GM23338 (cell line): ENCODE measurements around the gene ARMC7. TPM values are rescaled to one million over a fixed set of nuclear protein-coding genes. Genes with fewer than 3 reads are reported as not detected.

Experiments used
- ATAC-seq: fragments of 200-7000 bp; cut with Tn5 transposase; 3 replicates; pipeline ENCODE4 v1.9.1; 2020
- DNase-seq: peaks from one replicate; pipeline ENCODE4 v3.0.0-alpha.2; 2015; ENCODE audit warnings: low spot score
- H2AFZ ChIP-seq: fragments of 200-600 bp; sonication (generic); 2 replicates; pipeline ENCODE4 v1.8.0; 2016; ENCODE audit warnings: antibody characterized with exemption, mild to moderate bottlenecking, moderate library complexity
- H3F3A ChIP-seq: fragments of 200-600 bp; sonication (generic); replicated peaks from 2 replicates; pipeline ENCODE4 v1.8.0; 2017; ENCODE audit warnings: antibody characterized with exemption, mixed run types, low read depth
- H3K27ac ChIP-seq: fragments of 200-600 bp; sonication (generic); 2 replicates; pipeline ENCODE4 v1.6.1; 2016; ENCODE audit warnings: low read depth
- H3K27me3 ChIP-seq: fragments of 200-600 bp; sonication (generic); 2 replicates; pipeline ENCODE4 v1.8.0; 2016; ENCODE audit warnings: mild to moderate bottlenecking, mixed run types, moderate library complexity; ENCODE audit not compliant: insufficient read depth
- H3K36me3 ChIP-seq: fragments of 200-600 bp; sonication (generic); 2 replicates; pipeline ENCODE4 v1.8.0; 2016; ENCODE audit warnings: mild to moderate bottlenecking; ENCODE audit not compliant: insufficient read depth
- H3K4me1 ChIP-seq: fragments of 200-600 bp; sonication (generic); 2 replicates; pipeline ENCODE4 v1.8.0; 2016; ENCODE audit warnings: mild to moderate bottlenecking, moderate library complexity; ENCODE audit not compliant: insufficient read depth
- H3K4me2 ChIP-seq: fragments of 200-600 bp; sonication (generic); 2 replicates; pipeline ENCODE4 v1.7.1; 2017; ENCODE audit warnings: mixed run types
- H3K4me3 ChIP-seq: fragments of 200-600 bp; sonication (generic); 2 replicates; pipeline ENCODE4 v1.6.1; 2016; ENCODE audit warnings: mixed run types
- H3K79me2 ChIP-seq: fragments of 200-600 bp; sonication (generic); replicated peaks from 2 replicates; pipeline ENCODE4 v1.8.0; 2017; ENCODE audit warnings: mild to moderate bottlenecking; ENCODE audit not compliant: insufficient read depth
- H3K9me2 ChIP-seq: fragments of 200-600 bp; sonication (generic); 2 replicates; pipeline ENCODE4 v1.8.0; 2017; ENCODE audit not compliant: insufficient read depth
- H4K20me1 ChIP-seq: fragments of 200-600 bp; sonication (generic); replicated peaks from 2 replicates; pipeline ENCODE4 v1.8.0; 2017; ENCODE audit warnings: mild to moderate bottlenecking; ENCODE audit not compliant: insufficient read depth
- H3K27ac Mint-ChIP-seq: 2 replicates; pipeline ENCODE4 v1.8.0; 2020; ENCODE audit warnings: inconsistent platforms, mild to moderate bottlenecking, moderate library complexity, mixed read lengths
- H3K27me3 Mint-ChIP-seq: 3 replicates; pipeline ENCODE4 v1.8.0; 2022; ENCODE audit warnings: low read depth, mild to moderate bottlenecking, moderate library complexity, mixed read lengths, inconsistent platforms; ENCODE audit not compliant: insufficient read depth, poor library complexity
- H3K36me3 Mint-ChIP-seq: 3 replicates; pipeline ENCODE4 v1.8.0; 2021; ENCODE audit warnings: low read depth, mild to moderate bottlenecking, inconsistent platforms, moderate library complexity, mixed read lengths
- H3K4me1 Mint-ChIP-seq: 3 replicates; pipeline ENCODE4 v1.8.0; 2020; ENCODE audit warnings: mild to moderate bottlenecking, inconsistent platforms, mixed read lengths
- H3K4me3 Mint-ChIP-seq: 3 replicates; pipeline ENCODE4 v1.8.0; 2021; ENCODE audit warnings: moderate library complexity, mild to moderate bottlenecking, inconsistent platforms, mixed read lengths
- H3K9me3 Mint-ChIP-seq: 3 replicates; pipeline ENCODE4 v1.8.0; 2020; ENCODE audit warnings: moderate library complexity, mild to moderate bottlenecking, inconsistent platforms, mixed read lengths
- CTCF ChIP-seq, 2 experiments: fragments of 200-600 bp in 1 of 2; sonication (generic) in 1 of 2; conservative IDR thresholded peaks; 2 replicates each; pipeline versions ENCODE4 v1.5.1 to v1.6.1; 2016 to 2017; ENCODE audit warnings: antibody characterized with exemption in 2 of 2, low read depth in 2 of 2, mild to moderate bottlenecking in 2 of 2, moderate library complexity in 1 of 2
- POLR2AphosphoS5 ChIP-seq: IDR thresholded peaks from 2 replicates; pipeline ENCODE4 v1.6.1; 2016; ENCODE audit warnings: antibody characterized with exemption, low read depth
- STAT1 ChIP-seq: IDR thresholded peaks from one replicate; pipeline ENCODE4 v1.6.1; 2016; ENCODE audit warnings: antibody characterized with exemption; ENCODE audit not compliant: unreplicated experiment
- ZNF114 ChIP-seq: fragments of 250-450 bp; sonication (Bioruptor Pico); IDR thresholded peaks from 2 replicates; pipeline ENCODE4 v1.5.0; 2020; ENCODE audit warnings: mild to moderate bottlenecking, moderate library complexity
- polyA plus RNA-seq: library from polyadenylated mRNA; unstranded; fragments of >200 nt; fragmentation: Nextera tagmentation; extraction: Ambion mirVana; gene quantifications from 2 replicates; pipeline ENCODE4 v1.2.1, GENCODE V29; 2016
- total RNA-seq: library from RNA; depleted of rRNA; stranded (reverse); fragments of >200 nt; shearing (Covaris generic); gene quantifications from 2 replicates; pipeline ENCODE4 v1.2.3, GENCODE V29; 2014

Gene ARMC7
- total and polyA plus RNA-seq, 2 experiments from 2014 or later = 5.6 to 8.4 TPM

- peaks cover 15% of the 10 kb centered on the region for H3K27me3 Mint-ChIP-seq
- Histone ChIP-seq H4K20me1 (no peaks in the 10 kb centered on the region), H3F3A (peaks cover 14% of the 10 kb centered on the region; the same call in 1 of the 2 replicates), H3K79me2 (no peaks in the 10 kb centered on the region), H2AFZ (no peak overlapping the region), H3K27me3 (no peaks in the 10 kb centered on the region), H3K4me1 (peaks cover 20% of the 10 kb centered on the region; the same call in 1 of the 2 replicates), H3K4me3 (no peak overlapping the region), H3K9me2 (no peaks in the 10 kb centered on the region), H3K27ac (no peak overlapping the region), H3K4me2 (no peak overlapping the region), H3K36me3 (no peaks in the 10 kb centered on the region)
- TF ChIP-seq STAT1 = no peak
- DNase-seq (no peak), ATAC-seq (no peak)
- H3K9me3 Mint-ChIP-seq = no peaks in the 10 kb centered on the region
- H3K4me3 Mint-ChIP-seq = no peak overlapping the region
- peaks cover 16% of the 10 kb centered on the region for H3K4me1 Mint-ChIP-seq
- no peaks in the 10 kb centered on the region for H3K36me3 Mint-ChIP-seq
- H3K27ac Mint-ChIP-seq = no peak overlapping the region
Measured at GRCh38 chr17:75075597-75076336, 34.0 kb upstream of the ARMC7 start.

- peak overlapping the region; percentile 92 for H3K4me2 ChIP-seq
- TF ChIP-seq POLR2AphosphoS5 (0 out of 2 replicates have a peak, but pooled peaks have one; percentile 18), CTCF (conservative IDR thresholded peaks at IDR 0.05; ENCODE audit: low read depth in 2 of 2) (no peak)
- Mint-ChIP-seq H3K27me3 (peaks cover 15% of the 10 kb centered on the region), H3K36me3 (no peaks in the 10 kb centered on the region), H3K4me3 (peak overlapping the region; percentile 63), H3K4me1 (peaks cover 18% of the 10 kb centered on the region), H3K9me3 (no peaks in the 10 kb centered on the region), H3K27ac (no peak overlapping the region)
- no peaks in the 10 kb centered on the region for H3K36me3 ChIP-seq
- no peaks in the 10 kb centered on the region for H4K20me1 ChIP-seq
- peaks cover 14% of the 10 kb centered on the region; the same call in 1 of the 2 replicates for H3F3A ChIP-seq
- H3K27me3 ChIP-seq = no peaks in the 10 kb centered on the region
- H2AFZ ChIP-seq = peak overlapping the region; percentile 99; the same call in 1 of the 2 replicates
- H3K27ac ChIP-seq = no peak overlapping the region
- no peaks in the 10 kb centered on the region for H3K9me2 ChIP-seq
- peak; percentile 61 for ATAC-seq
- peaks cover 20% of the 10 kb centered on the region; the same call in 1 of the 2 replicates for H3K4me1 ChIP-seq
- H3K4me3 ChIP-seq = peak overlapping the region; percentile 63
- DNase-seq = peak; percentile 69
- no peaks in the 10 kb centered on the region for H3K79me2 ChIP-seq
Measured at GRCh38 chr17:75077072-75077495, 32.7 kb upstream of the ARMC7 start.

GRCh38 chr17:75077496-75078283 is 32.1 kb upstream of the ARMC7 start:
- Mint-ChIP-seq H3K36me3 (no peaks in the 10 kb centered on the region), H3K4me1 (peaks cover 22% of the 10 kb centered on the region), H3K4me3 (peak overlapping the region; percentile 63; the same call in 2 of the 3 replicates), H3K9me3 (no peaks in the 10 kb centered on the region), H3K27ac (no peak overlapping the region), H3K27me3 (peaks cover 17% of the 10 kb centered on the region)
- Histone ChIP-seq H2AFZ (peak overlapping the region; percentile 99), H3K9me2 (no peaks in the 10 kb centered on the region), H3K4me2 (peak overlapping the region; percentile 92), H4K20me1 (no peaks in the 10 kb centered on the region), H3K36me3 (no peaks in the 10 kb centered on the region), H3K79me2 (no peaks in the 10 kb centered on the region), H3F3A (peaks cover 14% of the 10 kb centered on the region; the same call in 1 of the 2 replicates), H3K27ac (no peak overlapping the region), H3K4me3 (peak overlapping the region; percentile 63), H3K27me3 (no peaks in the 10 kb centered on the region), H3K4me1 (peaks cover 21% of the 10 kb centered on the region)
- TF ChIP-seq POLR2AphosphoS5 (peak; percentile 3; the same call in 1 of the 2 replicates), ZNF114 (CRISPR knock-in tag) (no peak), CTCF (conservative IDR thresholded peaks at IDR 0.05; ENCODE audit: low read depth in 2 of 2) (peak; percentile 25 to 53; a peak in 3 of 4 replicates)
- DNase-seq = peak; percentile 66
- peak; percentile 68 for ATAC-seq
